Loucy (cell line): ENCODE results near the gene TRPM5.

Experiments used
- H2AFZ ChIP-seq: fragments of 200-600 bp; sonication (generic); 2 replicates; pipeline ENCODE4 v1.6.0; 2016; ENCODE audit warnings: antibody characterized with exemption, mild to moderate bottlenecking, low read length, moderate library complexity
- H3F3A ChIP-seq: fragments of 200-600 bp; 2 replicates; pipeline ENCODE4 v1.6.0; 2016; ENCODE audit warnings: antibody characterized with exemption, low read depth, mild to moderate bottlenecking
- H3K27me3 ChIP-seq: fragments of 200-600 bp; sonication (generic); 2 replicates; pipeline ENCODE4 v1.6.1; 2014; ENCODE audit warnings: low read length, mild to moderate bottlenecking; ENCODE audit not compliant: insufficient read depth, poor library complexity, severe bottlenecking
- H3K36me3 ChIP-seq: fragments of 200-600 bp; sonication (generic); 2 replicates; pipeline ENCODE4 v1.6.1; 2016; ENCODE audit warnings: low read length; ENCODE audit not compliant: insufficient read depth
- H3K4me1 ChIP-seq: fragments of 200-600 bp; sonication (generic); 2 replicates; pipeline ENCODE4 v1.5.1; 2014; ENCODE audit warnings: low read length, mild to moderate bottlenecking; ENCODE audit not compliant: insufficient read depth, poor library complexity, severe bottlenecking
- H3K4me2 ChIP-seq: fragments of 200-600 bp; sonication (generic); 2 replicates; pipeline ENCODE4 v1.6.0; 2014; ENCODE audit warnings: antibody characterized with exemption, low read length, low read depth, mild to moderate bottlenecking; ENCODE audit not compliant: poor library complexity, severe bottlenecking
- H3K4me3 ChIP-seq: fragments of 200-600 bp; sonication (generic); 2 replicates; pipeline ENCODE4 v1.5.1; 2014; ENCODE audit warnings: low read length, mild to moderate bottlenecking, mixed read lengths; ENCODE audit not compliant: poor library complexity, severe bottlenecking
- H3K79me2 ChIP-seq: fragments of 200-600 bp; sonication (generic); 2 replicates; pipeline ENCODE4 v1.6.1; 2014; ENCODE audit warnings: low read length; ENCODE audit not compliant: insufficient read depth
- H3K9ac ChIP-seq: fragments of 200-600 bp; sonication (generic); 2 replicates; pipeline ENCODE4 v1.6.0; 2014; ENCODE audit warnings: mild to moderate bottlenecking, low read depth, low read length, moderate library complexity; ENCODE audit not compliant: poor library complexity, severe bottlenecking
- H3K9me2 ChIP-seq: fragments of 200-600 bp; sonication (generic); replicated peaks from 2 replicates; pipeline ENCODE4 v1.6.1; 2016; ENCODE audit warnings: low read depth, low read length, mixed read lengths
- H3K9me3 ChIP-seq: fragments of 200-600 bp; sonication (generic); 2 replicates; pipeline ENCODE4 v1.6.1; 2014; ENCODE audit warnings: mild to moderate bottlenecking, antibody characterized with exemption, low read length, low read depth; ENCODE audit not compliant: insufficient read depth
- H4K20me1 ChIP-seq: fragments of 200-600 bp; sonication (generic); 2 replicates; pipeline ENCODE4 v1.6.0; 2014; ENCODE audit warnings: antibody characterized with exemption, low read length, mild to moderate bottlenecking; ENCODE audit not compliant: insufficient read depth, poor library complexity, severe bottlenecking
- EZH2phosphoT487 ChIP-seq: fragments of 200-600 bp; IDR thresholded peaks from 2 replicates; pipeline ENCODE4 v1.6.1; 2018; ENCODE audit warnings: antibody characterized with exemption, mild to moderate bottlenecking, moderate library complexity, borderline replicate concordance
- TF ChIP-seq, protein P1 (sequence below): fragments of 200-600 bp; sonication (generic); conservative IDR thresholded peaks from 2 replicates; pipeline ENCODE4 v1.5.1; 2014; ENCODE audit warnings: mild to moderate bottlenecking, antibody characterized with exemption, low read length

TRPM5 gene

DNA sequence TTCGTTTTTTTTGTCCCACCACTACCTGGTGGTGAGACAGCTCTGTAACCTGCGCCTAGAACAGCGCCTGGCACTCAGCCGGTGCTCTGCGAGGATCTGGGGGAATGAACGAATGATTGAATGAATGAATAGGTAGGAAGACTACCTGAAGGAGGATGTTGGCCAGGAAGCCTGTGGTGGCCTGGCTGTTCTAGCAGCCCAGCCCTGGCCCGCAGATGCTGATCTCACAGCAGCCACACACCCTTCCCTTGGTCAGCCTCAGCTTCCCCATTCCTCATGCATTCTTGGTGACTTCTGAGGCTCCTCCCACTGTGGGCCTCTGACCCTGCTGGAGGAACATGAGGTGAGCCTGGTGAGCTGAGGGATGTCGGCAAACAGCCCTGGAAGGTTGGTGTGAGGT, 3.7 kb downstream of the TRPM5 start:
- H4K20me1 ChIP-seq: no peaks in the 10 kb centered on the region
- no peaks in the 10 kb centered on the region for H3K9me2 ChIP-seq
- no peaks in the 10 kb centered on the region for H3K9me3 ChIP-seq
- no peaks in the 10 kb centered on the region for H3K27me3 ChIP-seq
- H3K9ac ChIP-seq: no peak overlapping the region
- H2AFZ ChIP-seq: no peak overlapping the region
- no peaks in the 10 kb centered on the region for H3F3A ChIP-seq
- H3K36me3 ChIP-seq: no peaks in the 10 kb centered on the region
- no peak overlapping the region for H3K4me2 ChIP-seq
- no peak overlapping the region for H3K4me3 ChIP-seq
- no peak for TF ChIP-seq EZH2phosphoT487
- TF ChIP-seq, protein P1, sequence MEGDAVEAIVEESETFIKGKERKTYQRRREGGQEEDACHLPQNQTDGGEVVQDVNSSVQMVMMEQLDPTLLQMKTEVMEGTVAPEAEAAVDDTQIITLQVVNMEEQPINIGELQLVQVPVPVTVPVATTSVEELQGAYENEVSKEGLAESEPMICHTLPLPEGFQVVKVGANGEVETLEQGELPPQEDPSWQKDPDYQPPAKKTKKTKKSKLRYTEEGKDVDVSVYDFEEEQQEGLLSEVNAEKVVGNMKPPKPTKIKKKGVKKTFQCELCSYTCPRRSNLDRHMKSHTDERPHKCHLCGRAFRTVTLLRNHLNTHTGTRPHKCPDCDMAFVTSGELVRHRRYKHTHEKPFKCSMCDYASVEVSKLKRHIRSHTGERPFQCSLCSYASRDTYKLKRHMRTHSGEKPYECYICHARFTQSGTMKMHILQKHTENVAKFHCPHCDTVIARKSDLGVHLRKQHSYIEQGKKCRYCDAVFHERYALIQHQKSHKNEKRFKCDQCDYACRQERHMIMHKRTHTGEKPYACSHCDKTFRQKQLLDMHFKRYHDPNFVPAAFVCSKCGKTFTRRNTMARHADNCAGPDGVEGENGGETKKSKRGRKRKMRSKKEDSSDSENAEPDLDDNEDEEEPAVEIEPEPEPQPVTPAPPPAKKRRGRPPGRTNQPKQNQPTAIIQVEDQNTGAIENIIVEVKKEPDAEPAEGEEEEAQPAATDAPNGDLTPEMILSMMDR: no peak
- H3K4me1 ChIP-seq: no peaks in the 10 kb centered on the region
- no peaks in the 10 kb centered on the region for H3K79me2 ChIP-seq

DNA sequence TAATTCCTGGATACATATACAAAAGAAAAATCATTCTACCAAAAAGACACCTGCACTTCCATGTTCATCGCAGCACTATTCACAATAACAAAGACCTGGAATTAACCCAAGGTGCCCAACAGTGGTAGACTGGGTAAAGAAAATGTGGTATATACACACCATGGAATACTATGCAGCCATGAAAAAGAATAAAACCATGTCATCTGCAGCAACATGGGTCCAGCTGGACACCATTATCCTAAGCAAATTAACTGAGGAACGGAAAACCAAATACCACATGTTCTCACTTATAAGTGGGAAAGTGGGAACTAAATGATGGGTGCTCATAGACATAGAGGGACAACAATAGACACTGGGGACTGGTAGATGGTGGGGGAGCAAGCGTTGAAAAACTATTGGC, 4.5 kb downstream of the TRPM5 start:
- Histone ChIP-seq H3F3A (no peaks in the 10 kb centered on the region), H3K4me2 (no peak overlapping the region), H2AFZ (no peak overlapping the region), H3K36me3 (no peaks in the 10 kb centered on the region), H3K9me2 (no peaks in the 10 kb centered on the region), H4K20me1 (no peaks in the 10 kb centered on the region), H3K9me3 (no peaks in the 10 kb centered on the region), H3K79me2 (no peaks in the 10 kb centered on the region), H3K27me3 (no peaks in the 10 kb centered on the region), H3K4me3 (no peak overlapping the region), H3K9ac (no peak overlapping the region), H3K4me1 (no peaks in the 10 kb centered on the region)
- TF ChIP-seq, protein P1: no peak
- no peak for TF ChIP-seq EZH2phosphoT487

DNA sequence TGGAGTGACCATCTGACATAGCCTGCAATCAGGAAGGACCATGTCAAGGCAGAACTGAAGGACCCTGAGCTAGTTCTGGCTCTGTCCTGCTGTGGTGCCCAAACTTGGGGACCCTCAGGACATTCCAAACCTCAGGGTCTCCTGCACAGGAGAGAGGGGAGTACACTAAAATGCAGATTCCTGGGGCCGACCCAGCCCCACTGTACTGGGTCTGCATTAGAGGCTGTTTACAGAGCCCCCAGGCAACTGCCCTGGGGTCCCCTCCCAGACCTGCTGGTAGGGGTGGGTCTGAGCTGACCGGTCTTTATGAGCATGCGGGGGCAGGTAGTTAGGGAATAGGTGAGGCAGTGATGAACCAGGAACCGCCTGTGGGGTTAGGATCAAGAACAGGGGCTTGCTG, 6.8 kb downstream of the TRPM5 start:
- no peak overlapping the region for H3K4me3 ChIP-seq
- no peak overlapping the region for H2AFZ ChIP-seq
- H3K9me3 ChIP-seq: no peaks in the 10 kb centered on the region
- H4K20me1 ChIP-seq: no peaks in the 10 kb centered on the region
- H3K4me1 ChIP-seq: no peaks in the 10 kb centered on the region
- H3K9ac ChIP-seq: no peak overlapping the region
- H3K79me2 ChIP-seq: no peaks in the 10 kb centered on the region
- H3F3A ChIP-seq: no peaks in the 10 kb centered on the region
- H3K9me2 ChIP-seq: no peaks in the 10 kb centered on the region
- TF ChIP-seq EZH2phosphoT487: no peak
- TF ChIP-seq, protein P1: no peak
- H3K36me3 ChIP-seq: no peaks in the 10 kb centered on the region
- H3K4me2 ChIP-seq: no peak overlapping the region
- no peaks in the 10 kb centered on the region for H3K27me3 ChIP-seq
